Pancreas (tissue), 10 donors: Measurements from ENCODE around the gene CXCL1. TPM values are rescaled to one million over a fixed set of nuclear protein-coding genes. Genes with fewer than 3 reads are reported as not detected.

ENCODE experiments used
- ATAC-seq, 4 donors: fragments of 200-7000 bp; cut with Tn5 transposase; one replicate each; pipeline versions ENCODE4 v1.8.0 to v1.9.1; 2020; ENCODE audit warnings: mild to moderate bottlenecking in 4 of 4, moderate library complexity in 4 of 4
- DNase-seq, 6 donors: peaks; one replicate each; pipeline ENCODE4 v3.0.0-alpha.2; 2020
- FAIRE-seq: peaks from 2 replicates; lab custom pipeline; 2012; peaks lifted over from hg19 to GRCh38; lab: Jason Lieb, UNC
- H3K27ac ChIP-seq, 4 donors: fragments of 200-600 bp; sonication (generic); 1 replicate in 3 of 4; 2 replicates in 1 of 4; pipeline versions ENCODE4 v1.5.0 to v1.8.0; 2020
- H3K27me3 ChIP-seq, 4 donors: fragments of 200-600 bp; one replicate each; pipeline ENCODE4 v1.8.0; 2021
- H3K36me3 ChIP-seq, 3 donors: fragments of 200-600 bp; sonication (generic) in 1 of 3; one replicate each; pipeline versions ENCODE4 v1.5.0 to v1.8.0; 2020 to 2021
- H3K4me1 ChIP-seq, 3 donors: fragments of 200-600 bp; one replicate each; pipeline ENCODE4 v1.8.0; 2021
- H3K4me3 ChIP-seq, 4 donors: fragments of 200-600 bp; sonication (generic) in 2 of 4; one replicate each; pipeline versions ENCODE4 v1.5.0 to v1.8.0; 2020 to 2021
- H3K9me3 ChIP-seq, 4 donors: fragments of 200-600 bp; one replicate each; pipeline ENCODE4 v1.8.0; 2021
- CTCF ChIP-seq, 4 donors: fragments of 200-600 bp; sonication (generic) in 3 of 4; IDR thresholded peaks; one replicate each; pipeline versions ENCODE4 v1.5.0 to v1.8.0; 2021; ENCODE audit warnings: antibody characterized with exemption in 4 of 4
- WGBS, 2 donors: extraction: QIAGEN DNeasy Blood & Tissue Kit; methylation state at CpG; one replicate each; pipeline ENCODE4 v1.1.7; 2013; 5-methylcytosine and 5-hydroxymethylcytosine counted together
- intact Hi-C, 3 donors: fragments of 100-400 bp; cut with DNase I; formaldehyde crosslinking; loops; one replicate each; pipeline versions ENCODE4 v1.11.1 to v1.14.2; 2022
- polyA plus RNA-seq, 2 donors: library from polyadenylated mRNA; stranded (reverse); fragments of 200-250 nt; gene quantifications; one replicate each; pipeline ENCODE4 v1.2.3, GENCODE V29; 2013
- total RNA-seq, 6 donors: library from RNA; stranded (reverse); fragmentation: NEBNext Ultra II Directional in 4 of 6; extraction: Animal tissue kit (Norgen Biotek cat#: 25700) in 4 of 6; gene quantifications; one replicate each; pipeline versions ENCODE4 v1.2.1 to v1.2.4, GENCODE V29; 2021 to 2023
- donor health status: healthy with polysubstance abuse.
- donor health status: DM: no; HTN: no; CAD: no; lungs with moderate emphysema.
- donor health status: DM: no; HTN: no; CAD: no.
- donor health status: control.
- donor health status: control.
- donor health status: Bipolar disorder and iron deficiency.
- donor health status: DM: yes; HTN: yes; CAD: no.
- donor health status: DM: no; HTN: no; CAD: no.
- donor health status: DM: no; HTN: no; CAD: no.
- donor health status: DM: yes; HTN: yes; CAD: no.

Gene CXCL1
- total and polyA plus RNA-seq, 8 donors: 2.5 to 35.4 (median 16.8) TPM

GRCh38 chr4:73836373-73837279 lies 32.6 kb upstream of the CXCL1 start, which contains the start of gene CXCL6:
Gene CXCL6, plus strand, starts transcription at chr4:73836678. Its CDS starts 73 bp downstream, at chr4:73836751.
- intact Hi-C loops: no loop called here
- Histone ChIP-seq H3K4me1 (peaks cover 0 to 4% (median 3%) of the 10 kb centered on the region in 3 donors), H3K27ac (peak within 1 kb of the TSS in 2 of 4 donors; percentile 58 to 66), H3K36me3 (no peaks in the 10 kb centered on the region), H3K9me3 (no peaks in the 10 kb centered on the region), H3K27me3 (peaks cover 0 to 4% (median 2%) of the 10 kb centered on the region in 4 donors), H3K4me3 (peak within 1 kb of the TSS in 3 of 4 donors; percentile 13 to 47 (median 25))
- TF ChIP-seq CTCF (IDR thresholded peaks at IDR 0.05): no peak
- FAIRE-seq: no peak
- WGBS, 2 donors: 7 to 11% methylated on average over 40 to 41 of the region's 41 CpGs
- ATAC-seq: peak; percentile 48 to 81 (median 76)
- DNase-seq: peak in 5 of 6 donors; percentile 12 to 74 (median 29)

- FAIRE-seq (no peak), ATAC-seq (no peak), DNase-seq (no peak)
- Histone ChIP-seq H3K4me1 (peaks cover 0 to 4% (median 3%) of the 10 kb centered on the region in 3 donors), H3K27me3 (peaks cover 0 to 4% (median 2%) of the 10 kb centered on the region in 4 donors), H3K9me3 (no peaks in the 10 kb centered on the region), H3K36me3 (no peaks in the 10 kb centered on the region), H3K4me3 (no peak overlapping the region), H3K27ac (peak overlapping the region in 1 of 4 donors; percentile 6)
- no peak for TF ChIP-seq CTCF (IDR thresholded peaks at IDR 0.05)
- 68 to 76% methylated on average over 5 of the region's 5 CpGs for WGBS, 2 donors
- intact Hi-C loops: no loop called here
Measured at GRCh38 chr4:73839071-73839470, 30.1 kb upstream of the CXCL1 start.

GRCh38 chr4:73839715-73840114 lies 29.5 kb upstream of the CXCL1 start:
- TF ChIP-seq CTCF (IDR thresholded peaks at IDR 0.05): no peak
- 60 to 67% methylated on average over 3 of the region's 3 CpGs for WGBS, 2 donors
- FAIRE-seq (no peak), ATAC-seq (peak in 1 of 4 donors; percentile 15), DNase-seq (no peak)
- Histone ChIP-seq H3K27ac (no peak overlapping the region), H3K4me1 (peaks cover 0 to 4% (median 3%) of the 10 kb centered on the region in 3 donors), H3K36me3 (no peaks in the 10 kb centered on the region), H3K27me3 (peaks cover 0 to 4% (median 2%) of the 10 kb centered on the region in 4 donors), H3K9me3 (no peaks in the 10 kb centered on the region), H3K4me3 (no peak overlapping the region)
- intact Hi-C loops: no loop called here

- no peak for TF ChIP-seq CTCF (IDR thresholded peaks at IDR 0.05)
- DNase-seq: no peak
- Histone ChIP-seq H3K9me3 (no peaks in the 10 kb centered on the region), H3K4me1 (peaks cover 0 to 4% (median 3%) of the 10 kb centered on the region in 3 donors), H3K4me3 (no peak overlapping the region), H3K27me3 (peaks cover 0 to 4% (median 2%) of the 10 kb centered on the region in 4 donors), H3K36me3 (no peaks in the 10 kb centered on the region), H3K27ac (no peak overlapping the region)
- ATAC-seq: no peak
- 55 to 78% methylated on average over 3 to 4 of the region's 4 CpGs for WGBS, 2 donors
- intact Hi-C loops: no loop called here
- FAIRE-seq: no peak
Measured at GRCh38 chr4:73841243-73841925, 27.8 kb upstream of the CXCL1 start.
